ENCODE data around the gene SLC36A1.

Gene SLC36A1

DNA sequence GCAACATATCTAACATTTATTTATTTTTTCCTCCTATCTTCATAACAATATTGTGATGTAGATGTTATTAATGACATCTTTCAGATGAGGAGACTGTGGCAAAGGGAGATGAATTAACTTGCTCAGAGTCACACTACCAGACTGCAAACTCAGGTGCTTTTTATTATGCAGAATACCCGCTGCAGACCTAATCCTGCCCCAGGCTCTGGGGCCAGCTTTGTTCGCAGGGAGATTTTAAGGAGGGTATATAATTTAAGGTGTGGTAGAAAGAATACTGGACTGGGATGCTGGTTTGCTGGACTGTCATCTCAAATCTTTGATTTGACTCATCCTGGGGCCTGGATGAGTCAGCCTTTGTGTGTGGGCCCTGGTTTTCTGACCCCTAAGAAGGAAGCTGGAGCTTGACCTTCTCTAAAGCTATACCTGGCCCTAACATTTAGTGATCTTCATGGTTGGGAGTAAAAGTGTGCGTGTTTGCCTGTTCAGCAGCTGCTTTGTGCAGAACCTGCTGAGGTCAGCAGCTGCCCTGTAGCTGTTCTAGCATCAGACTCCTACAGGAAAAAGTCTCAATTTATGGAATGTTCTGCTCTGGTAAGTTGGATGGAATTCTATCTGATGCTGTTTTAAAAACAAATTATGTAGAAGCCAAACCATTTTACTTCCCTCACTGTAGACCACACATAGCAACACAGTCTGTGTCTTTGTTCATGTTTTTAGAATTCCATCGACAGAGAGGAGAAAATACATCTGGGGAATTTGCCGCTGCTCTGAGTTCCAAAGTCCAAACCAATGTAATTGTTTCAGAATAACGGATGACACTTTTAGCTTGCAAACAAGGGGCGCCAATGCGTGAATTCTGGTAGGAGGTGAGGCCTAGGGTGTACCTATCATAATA is 4.5 kb downstream of the SLC36A1 start:
- no peak for DNase-seq (ENCODE audit: low spot score)

- DNase-seq (ENCODE audit: low spot score) = no peak
Measured at GRCh38 chr5:151454166-151454565, 6.8 kb downstream of the SLC36A1 start.

- DNase-seq (ENCODE audit: low spot score) = no peak
Measured at GRCh38 chr5:151454889-151455288, 7.5 kb downstream of the SLC36A1 start.

DNA sequence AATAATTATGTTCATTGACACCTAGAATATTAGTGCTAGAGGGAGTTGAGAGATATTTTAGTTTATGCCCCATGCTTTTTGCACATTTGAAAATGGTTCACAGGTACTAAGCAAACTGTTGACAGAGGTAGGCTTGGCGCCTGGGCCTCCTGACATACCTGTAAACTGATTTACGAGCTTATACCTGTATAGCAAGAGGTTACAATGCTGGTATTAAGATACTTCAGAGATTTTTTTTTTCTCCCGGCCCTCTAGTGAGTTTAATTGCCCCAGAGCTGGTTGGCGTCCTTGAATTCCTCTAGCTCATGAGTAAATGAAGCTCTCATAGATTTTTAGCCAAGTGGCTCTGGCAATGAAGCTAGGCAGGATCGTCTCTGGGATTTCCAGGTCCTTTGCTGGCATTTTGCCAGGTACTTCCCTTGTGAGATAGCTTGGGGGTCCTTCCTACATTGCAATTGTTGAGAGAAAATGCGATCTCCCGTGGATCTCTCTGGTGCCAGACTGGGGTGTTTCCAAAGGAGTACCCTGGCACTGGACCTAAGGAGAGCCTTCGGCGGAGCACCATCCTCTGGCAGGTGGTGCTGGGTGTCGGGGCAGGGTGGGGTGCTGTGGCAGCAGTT is 9.0 kb downstream of the SLC36A1 start:
- no peak for DNase-seq (ENCODE audit: low spot score)

- DNase-seq (ENCODE audit: low spot score) = no peak
Measured at GRCh38 chr5:151458314-151458713, 10.9 kb downstream of the SLC36A1 start.

- no peak for DNase-seq (ENCODE audit: low spot score)
Measured at GRCh38 chr5:151459680-151460324, 12.4 kb downstream of the SLC36A1 start.

DNA sequence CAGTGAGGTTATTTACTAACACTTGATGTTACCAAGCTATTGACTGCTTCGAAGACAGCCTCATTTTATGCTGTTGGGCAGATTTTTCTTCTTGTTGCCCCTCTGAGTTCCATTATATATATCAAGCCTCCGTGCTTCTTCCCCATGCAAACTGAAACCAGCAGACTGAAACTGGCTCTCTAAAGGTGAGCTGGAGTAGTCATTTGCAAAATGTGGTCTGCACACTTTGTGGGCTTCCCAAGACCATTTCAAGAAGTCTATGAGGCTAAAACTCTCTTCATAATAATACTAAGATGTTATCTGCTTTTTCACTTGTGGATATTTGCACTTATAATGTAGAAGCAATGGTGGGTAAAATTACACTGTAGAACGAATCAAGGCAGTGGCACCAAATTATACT is 13.9 kb downstream of the SLC36A1 start:
- no peak for DNase-seq (ENCODE audit: low spot score)

GRCh38 chr5:151463137-151464029 is 16.0 kb downstream of the SLC36A1 start:
- no peak for DNase-seq (ENCODE audit: low spot score)

GRCh38 chr5:151464101-151464500 is 16.7 kb downstream of the SLC36A1 start:
- no peak for DNase-seq (ENCODE audit: low spot score)

DNA sequence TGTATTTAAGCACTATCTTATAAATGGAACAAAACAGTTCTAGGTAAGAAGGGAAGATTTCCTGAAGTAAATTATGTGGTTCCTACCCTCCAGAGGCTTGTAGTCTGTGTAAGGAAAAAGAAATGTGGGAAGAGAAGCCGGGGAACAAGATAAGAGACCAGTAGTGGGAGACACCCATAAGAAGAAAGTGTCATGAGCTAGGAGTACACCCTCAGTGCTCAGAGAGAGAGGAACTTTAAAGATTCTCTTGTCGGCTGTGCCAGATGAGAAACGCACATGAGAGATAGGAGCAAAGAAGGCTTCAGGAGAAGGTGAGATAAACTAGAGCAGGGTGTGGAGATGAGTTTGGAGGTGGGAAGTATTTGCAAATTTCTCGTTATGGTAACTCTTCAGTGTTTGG is 18.1 kb downstream of the SLC36A1 start:
- DNase-seq (ENCODE audit: low spot score) = no peak

DNA sequence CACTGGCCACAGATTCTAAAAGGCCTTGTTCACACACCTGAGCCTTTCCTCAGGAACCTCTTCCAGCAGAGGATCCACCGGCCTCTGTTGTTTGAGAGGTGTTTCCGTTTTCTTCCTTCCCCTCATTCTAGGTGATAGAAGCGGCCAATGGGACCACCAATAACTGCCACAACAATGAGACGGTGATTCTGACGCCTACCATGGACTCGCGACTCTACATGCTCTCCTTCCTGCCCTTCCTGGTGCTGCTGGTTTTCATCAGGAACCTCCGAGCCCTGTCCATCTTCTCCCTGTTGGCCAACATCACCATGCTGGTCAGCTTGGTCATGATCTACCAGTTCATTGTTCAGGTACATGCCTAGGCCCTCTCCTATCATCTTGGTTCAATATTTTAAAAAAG is 20.2 kb downstream of the SLC36A1 start:
- no peak for DNase-seq (ENCODE audit: low spot score)

DNA sequence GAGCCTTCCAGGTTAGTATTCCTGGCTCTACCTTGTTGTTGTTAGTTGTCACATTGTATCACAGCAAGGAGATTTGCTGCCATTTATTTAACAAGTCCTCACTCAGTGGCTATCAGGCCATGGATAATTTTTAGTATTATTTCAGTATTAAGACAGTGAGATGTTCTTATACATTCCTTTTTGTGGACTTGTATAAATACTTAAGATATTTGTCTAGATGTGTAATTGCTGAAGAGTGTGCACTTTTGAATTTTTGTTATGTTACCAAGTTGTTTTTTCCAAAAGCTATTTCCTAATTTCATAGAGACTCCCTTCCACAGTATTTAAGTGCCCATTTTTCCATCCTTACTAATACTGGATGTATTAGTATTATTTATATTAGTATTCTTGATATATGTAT is 22.0 kb downstream of the SLC36A1 start:
- DNase-seq (ENCODE audit: low spot score) = no peak

- DNase-seq (ENCODE audit: low spot score) = no peak
Measured at GRCh38 chr5:151469992-151470391, 22.6 kb downstream of the SLC36A1 start.

GRCh38 chr5:151470439-151470838 is 23.0 kb downstream of the SLC36A1 start:
- DNase-seq (ENCODE audit: low spot score) = no peak

DNA sequence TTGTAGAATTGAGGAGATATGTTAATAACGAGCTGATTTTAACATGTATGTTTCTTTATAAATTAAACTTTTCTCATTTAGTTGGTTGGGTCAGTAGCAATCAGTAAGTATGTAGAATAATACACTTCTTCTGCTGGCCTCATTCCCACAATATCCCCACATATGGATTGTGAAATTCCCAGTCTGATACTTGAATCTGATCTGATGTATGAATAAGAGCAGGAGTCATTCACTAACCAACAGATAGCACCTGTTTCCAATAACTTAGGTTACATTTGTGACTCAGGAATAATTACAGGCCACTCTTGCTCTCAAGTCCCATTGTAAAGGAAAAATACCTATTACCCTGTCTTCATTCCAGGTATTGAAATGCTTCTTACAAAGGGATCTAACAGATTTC is 23.9 kb downstream of the SLC36A1 start:
- DNase-seq (ENCODE audit: low spot score) = no peak

- no peak for DNase-seq (ENCODE audit: low spot score)
Measured at GRCh38 chr5:151474799-151475198, 27.4 kb downstream of the SLC36A1 start.

GRCh38 chr5:151475388-151475787 is 28.0 kb downstream of the SLC36A1 start:
- no peak for DNase-seq (ENCODE audit: low spot score)

GRCh38 chr5:151476016-151476415 is 28.6 kb downstream of the SLC36A1 start:
- DNase-seq (ENCODE audit: low spot score) = no peak

- no peak for DNase-seq (ENCODE audit: low spot score)
Measured at GRCh38 chr5:151477101-151477500, 29.7 kb downstream of the SLC36A1 start.

DNA sequence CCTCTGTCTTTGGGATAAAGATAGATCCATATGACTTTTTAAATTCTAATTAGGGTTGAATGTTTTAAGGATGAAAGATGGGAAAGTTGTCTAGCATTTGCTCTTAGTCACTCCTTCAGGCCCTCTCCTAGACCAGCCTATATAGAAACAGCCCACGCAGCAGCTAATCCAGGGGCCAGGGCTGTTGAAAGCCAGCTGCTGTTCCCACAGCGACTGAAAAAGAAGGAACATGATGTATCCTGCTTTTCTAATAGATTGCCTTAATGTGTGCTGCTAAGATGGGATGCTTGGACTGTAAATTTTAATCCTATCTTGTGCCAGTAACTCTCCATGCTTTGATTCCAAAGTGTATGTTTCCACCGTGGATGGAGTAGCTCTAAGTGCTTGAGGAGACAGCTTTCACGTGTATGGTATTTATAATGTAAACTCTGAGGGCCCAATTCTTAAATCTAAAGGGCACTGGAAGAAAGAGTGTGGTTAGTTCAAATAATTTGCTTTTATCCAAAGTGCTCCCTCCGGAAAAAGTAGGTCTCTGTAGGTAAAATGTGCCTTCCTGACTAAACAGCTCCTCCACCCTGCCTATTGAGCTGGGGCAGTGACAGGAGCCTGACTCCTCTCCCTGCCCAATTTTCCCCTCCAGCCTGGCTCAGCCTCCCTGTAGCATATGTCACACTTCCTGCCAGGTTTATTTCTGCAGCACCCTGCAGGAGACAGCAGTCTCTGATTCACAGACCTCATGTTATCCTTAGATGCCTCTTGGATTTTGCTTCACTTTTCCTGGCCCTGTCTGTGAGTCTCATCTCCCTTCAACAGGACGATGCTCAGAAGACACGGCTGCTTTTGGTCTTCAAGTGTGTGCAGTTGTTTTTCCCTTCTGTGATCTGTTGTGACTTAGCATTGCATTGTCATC is 33.2 kb downstream of the SLC36A1 start:
- no peak for DNase-seq (ENCODE audit: low spot score)

DNA sequence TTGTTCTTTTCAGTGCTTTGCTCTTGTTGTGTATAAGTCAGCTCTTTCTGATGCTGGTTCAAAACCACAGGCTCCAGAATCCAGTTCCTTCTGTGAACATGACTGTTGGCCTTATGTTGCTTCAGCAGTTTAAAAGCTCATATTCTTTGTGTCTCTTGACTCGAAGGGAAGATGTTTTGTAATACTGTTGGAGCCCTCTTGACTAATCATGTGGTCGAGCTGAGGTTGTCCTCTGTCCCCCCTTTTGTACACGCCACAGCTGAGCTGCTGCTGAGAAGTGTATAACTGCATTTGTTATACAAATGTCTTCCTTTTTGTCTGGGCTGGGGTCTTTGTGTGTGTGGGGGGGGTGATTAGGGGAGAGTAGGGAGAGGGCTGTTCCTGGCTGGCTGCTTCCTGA is 35.8 kb downstream of the SLC36A1 start:
- no peak for DNase-seq (ENCODE audit: low spot score)
